Fibroblast of lung (primary cell): ENCODE measurements around the gene SPEM3.

ENCODE experiments used
- EZH2 ChIP-seq: IDR thresholded peaks from 2 replicates; pipeline ENCODE4 v1.5.1; 2012; ENCODE audit warnings: low read length, control low read depth, mild to moderate bottlenecking; ENCODE audit errors: missing control alignments
- TF ChIP-seq, protein P1 (sequence below), 2 donors: IDR thresholded peaks in 1 of 2; conservative IDR thresholded peaks in 1 of 2; 1 replicate in 1 of 2; 2 replicates in 1 of 2; pipeline ENCODE4 v1.5.1; 2011 to 2012; ENCODE audit warnings: low read length in 2 of 2, control low read depth in 1 of 2, inconsistent platforms in 1 of 2, low read depth in 1 of 2, mild to moderate bottlenecking in 1 of 2

DNA sequence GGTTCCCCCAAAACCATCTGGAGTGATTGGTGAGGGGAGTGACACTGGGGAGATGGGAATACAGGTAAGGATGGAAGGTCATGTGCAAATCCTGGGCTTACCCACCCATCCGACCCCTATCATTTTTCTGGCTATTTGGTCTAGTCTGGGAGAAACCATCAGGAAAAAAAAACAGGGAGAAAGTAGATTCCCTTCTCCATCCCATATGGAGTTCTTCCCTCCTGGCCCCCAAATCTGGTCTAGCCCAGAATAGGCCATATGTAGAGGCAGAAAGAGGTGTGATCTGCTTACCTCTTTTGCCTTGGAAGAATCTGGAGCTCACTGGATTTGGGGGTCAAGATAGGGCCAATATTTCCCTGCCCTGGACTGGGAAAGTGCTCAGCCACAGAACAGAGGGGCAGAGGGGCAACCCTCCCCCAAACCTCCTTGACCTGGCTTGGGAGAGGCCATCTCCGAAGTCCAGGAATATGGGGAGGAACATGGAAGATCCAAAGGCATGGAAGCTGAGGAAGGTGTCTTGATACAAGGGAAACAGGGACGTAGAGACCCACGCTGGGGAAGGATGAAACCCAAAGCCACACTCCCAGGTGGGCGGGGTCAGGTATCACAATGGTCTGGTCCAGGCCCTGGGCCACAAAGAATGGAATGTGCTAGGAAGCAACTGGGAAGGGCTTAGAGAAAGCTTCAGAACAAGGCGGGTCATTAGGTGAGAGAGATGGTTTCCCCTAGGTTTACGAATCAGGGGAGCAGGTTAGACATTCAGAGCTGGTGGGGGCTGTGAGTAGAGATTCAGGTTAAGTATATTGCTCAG lies 32.4 kb downstream of the SPEM3 start:
- TF ChIP-seq, protein P1, sequence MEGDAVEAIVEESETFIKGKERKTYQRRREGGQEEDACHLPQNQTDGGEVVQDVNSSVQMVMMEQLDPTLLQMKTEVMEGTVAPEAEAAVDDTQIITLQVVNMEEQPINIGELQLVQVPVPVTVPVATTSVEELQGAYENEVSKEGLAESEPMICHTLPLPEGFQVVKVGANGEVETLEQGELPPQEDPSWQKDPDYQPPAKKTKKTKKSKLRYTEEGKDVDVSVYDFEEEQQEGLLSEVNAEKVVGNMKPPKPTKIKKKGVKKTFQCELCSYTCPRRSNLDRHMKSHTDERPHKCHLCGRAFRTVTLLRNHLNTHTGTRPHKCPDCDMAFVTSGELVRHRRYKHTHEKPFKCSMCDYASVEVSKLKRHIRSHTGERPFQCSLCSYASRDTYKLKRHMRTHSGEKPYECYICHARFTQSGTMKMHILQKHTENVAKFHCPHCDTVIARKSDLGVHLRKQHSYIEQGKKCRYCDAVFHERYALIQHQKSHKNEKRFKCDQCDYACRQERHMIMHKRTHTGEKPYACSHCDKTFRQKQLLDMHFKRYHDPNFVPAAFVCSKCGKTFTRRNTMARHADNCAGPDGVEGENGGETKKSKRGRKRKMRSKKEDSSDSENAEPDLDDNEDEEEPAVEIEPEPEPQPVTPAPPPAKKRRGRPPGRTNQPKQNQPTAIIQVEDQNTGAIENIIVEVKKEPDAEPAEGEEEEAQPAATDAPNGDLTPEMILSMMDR (conservative IDR thresholded peaks at IDR 0.05 in 1 of 2, IDR thresholded peaks at IDR 0.05 in 1 of 2; ENCODE audit: low read depth in 1 of 2, low read length in 2 of 2), result no peak
- no peak for TF ChIP-seq EZH2
